ENCODE data around the gene TPRG1.

Gene TPRG1

GRCh38 chr3:189260556-189261493, 89.1 kb downstream of the TPRG1 start:
- TF ChIP-seq CTCF (IDR thresholded peaks at IDR 0.05; ENCODE audit: insufficient read depth, low read depth, low read length, missing control alignments), result no peak
- no peak for DNase-seq (ENCODE audit: low read depth)
- H3K4me3 ChIP-seq (ENCODE audit: low read depth, low read length), result no peak overlapping the region

GRCh38 chr3:189262746-189263145, 91.0 kb downstream of the TPRG1 start:
- no peak for TF ChIP-seq CTCF (IDR thresholded peaks at IDR 0.05; ENCODE audit: insufficient read depth, low read depth, low read length, missing control alignments)
- no peak overlapping the region for H3K4me3 ChIP-seq (ENCODE audit: low read depth, low read length)
- peak; percentile 67 for DNase-seq (ENCODE audit: low read depth)

- no peak overlapping the region for H3K4me3 ChIP-seq (ENCODE audit: low read depth, low read length)
- DNase-seq (ENCODE audit: low read depth), result no peak
- peak; percentile 6 for TF ChIP-seq CTCF (IDR thresholded peaks at IDR 0.05; ENCODE audit: insufficient read depth, low read depth, low read length, missing control alignments)
These were observed 96.3 kb downstream of the TPRG1 start for GRCh38 chr3:189267981-189268613.

GRCh38 chr3:189269365-189269764, 97.6 kb downstream of the TPRG1 start:
- no peak for TF ChIP-seq CTCF (IDR thresholded peaks at IDR 0.05; ENCODE audit: insufficient read depth, low read depth, low read length, missing control alignments)
- H3K4me3 ChIP-seq (ENCODE audit: low read depth, low read length), result no peak overlapping the region
- DNase-seq (ENCODE audit: low read depth), result no peak

GRCh38 chr3:189270248-189270832, 98.6 kb downstream of the TPRG1 start:
- no peak overlapping the region for H3K4me3 ChIP-seq (ENCODE audit: low read depth, low read length)
- peak; percentile 82 for DNase-seq (ENCODE audit: low read depth)
- TF ChIP-seq CTCF (IDR thresholded peaks at IDR 0.05; ENCODE audit: insufficient read depth, low read depth, low read length, missing control alignments), result peak; percentile 71

GRCh38 chr3:189272500-189273119, 100.8 kb downstream of the TPRG1 start:
- no peak overlapping the region for H3K4me3 ChIP-seq (ENCODE audit: low read depth, low read length)
- peak; percentile 30 for DNase-seq (ENCODE audit: low read depth)
- peak; percentile 36 for TF ChIP-seq CTCF (IDR thresholded peaks at IDR 0.05; ENCODE audit: insufficient read depth, low read depth, low read length, missing control alignments)
